GM10847 (cell line): ENCODE measurements around the gene CCNDBP1.

ENCODE experiments used
- POLR2A ChIP-seq: IDR thresholded peaks from 2 replicates; pipeline ENCODE4 v1.6.1; 2011; ENCODE audit not compliant: insufficient read length; ENCODE audit errors: extremely low read depth

CCNDBP1 gene

GRCh38 chr15:43212951-43213350 is 27.7 kb downstream of the CCNDBP1 start:
- no peak for TF ChIP-seq POLR2A

- no peak for TF ChIP-seq POLR2A
Measured at GRCh38 chr15:43213466-43213865, 28.3 kb downstream of the CCNDBP1 start.

- TF ChIP-seq POLR2A, result no peak
Measured at GRCh38 chr15:43214169-43214568, 29.0 kb downstream of the CCNDBP1 start.

GRCh38 chr15:43214592-43215295 is 29.5 kb downstream of the CCNDBP1 start:
- no peak for TF ChIP-seq POLR2A

GRCh38 chr15:43215961-43216360 is 30.8 kb downstream of the CCNDBP1 start:
- TF ChIP-seq POLR2A, result no peak

GRCh38 chr15:43218908-43219706 is 33.9 kb downstream of the CCNDBP1 start:
- no peak for TF ChIP-seq POLR2A

GRCh38 chr15:43219929-43220928 is 35.0 kb downstream of the CCNDBP1 start:
- no peak for TF ChIP-seq POLR2A

- TF ChIP-seq POLR2A, result no peak
Measured at GRCh38 chr15:43220991-43221403, 35.8 kb downstream of the CCNDBP1 start, which contains the start of gene EPB42. EPB42 (minus strand) TSS chr15:43221018; CDS start chr15:43220825, 193 bp downstream.

GRCh38 chr15:43221422-43221821 is 36.2 kb downstream of the CCNDBP1 start:
- no peak for TF ChIP-seq POLR2A

GRCh38 chr15:43225201-43225949 is 40.2 kb downstream of the CCNDBP1 start:
- no peak for TF ChIP-seq POLR2A

- no peak for TF ChIP-seq POLR2A
Measured at GRCh38 chr15:43226436-43227305, 41.5 kb downstream of the CCNDBP1 start.

- TF ChIP-seq POLR2A, result no peak
Measured at GRCh38 chr15:43229977-43230376, 44.8 kb downstream of the CCNDBP1 start.

GRCh38 chr15:43230640-43231115 is 45.5 kb downstream of the CCNDBP1 start:
- no peak for TF ChIP-seq POLR2A

- no peak for TF ChIP-seq POLR2A
Measured at GRCh38 chr15:43232289-43232874, 47.2 kb downstream of the CCNDBP1 start.
